Karpas-422 (cell line): ENCODE measurements around the gene SUGCT. TPM values are rescaled to one million over a fixed set of nuclear protein-coding genes. Genes with fewer than 3 reads are reported as not detected.

Experiments used
- DNase-seq: peaks from one replicate; pipeline ENCODE4 v3.0.0-alpha.2; 2015
- H2AFZ ChIP-seq: fragments of 200-600 bp; sonication (generic); 2 replicates; pipeline ENCODE4 v1.6.1; 2014; ENCODE audit warnings: antibody characterized with exemption, low read length, mixed read lengths
- H3K27ac ChIP-seq: fragments of 200-600 bp; sonication (generic); 2 replicates; pipeline ENCODE4 v1.5.1; 2014; ENCODE audit warnings: mild to moderate bottlenecking, low read length, moderate library complexity
- H3K27me3 ChIP-seq: fragments of 200-600 bp; sonication (generic); 2 replicates; pipeline ENCODE4 v1.6.1; 2014; ENCODE audit warnings: low read length, mixed read lengths
- H3K36me3 ChIP-seq: fragments of 200-600 bp; sonication (generic); 2 replicates; pipeline ENCODE4 v1.6.1; 2014; ENCODE audit warnings: low read length, mixed read lengths; ENCODE audit not compliant: insufficient read depth
- H3K4me1 ChIP-seq: fragments of 200-600 bp; sonication (generic); 2 replicates; pipeline ENCODE4 v1.6.1; 2014; ENCODE audit warnings: mild to moderate bottlenecking, low read length, mixed read lengths
- H3K4me2 ChIP-seq: fragments of 200-600 bp; sonication (generic); 2 replicates; pipeline ENCODE4 v1.6.1; 2014; ENCODE audit warnings: low read length, low read depth, mild to moderate bottlenecking; ENCODE audit not compliant: poor library complexity, severe bottlenecking
- H3K4me3 ChIP-seq: fragments of 200-600 bp; sonication (generic); 2 replicates; pipeline ENCODE4 v1.5.1; 2014; ENCODE audit warnings: mild to moderate bottlenecking, antibody characterized with exemption, low read length, mixed read lengths
- H3K79me2 ChIP-seq: fragments of 200-600 bp; sonication (generic); 2 replicates; pipeline ENCODE4 v1.6.1; 2014; ENCODE audit warnings: mild to moderate bottlenecking, low read length, mixed read lengths
- H3K9ac ChIP-seq: fragments of 200-600 bp; sonication (generic); 2 replicates; pipeline ENCODE4 v1.6.0; 2014; ENCODE audit warnings: low read length
- H3K9me2 ChIP-seq: fragments of 200-600 bp; sonication (generic), shearing (Covaris generic); replicated peaks from 2 replicates; pipeline ENCODE4 v1.6.0; 2014; ENCODE audit warnings: mild to moderate bottlenecking, low read length, moderate library complexity; ENCODE audit not compliant: insufficient read depth
- H3K9me3 ChIP-seq: fragments of 300-700, 200-600 bp; sonication (generic); 2 replicates; pipeline ENCODE4 v1.6.1; 2014; ENCODE audit warnings: low read length, mixed read lengths
- H4K20me1 ChIP-seq: fragments of 200-600 bp; sonication (generic); 2 replicates; pipeline ENCODE4 v1.6.1; 2014; ENCODE audit warnings: mild to moderate bottlenecking, antibody characterized with exemption, low read length, low read depth; ENCODE audit not compliant: insufficient read depth
- total RNA-seq: library from RNA; depleted of rRNA; stranded (reverse); fragments of >200 nt; shearing (Covaris generic); gene quantifications from 2 replicates; pipeline ENCODE4 v1.2.3, GENCODE V29; 2014; ENCODE audit warnings: low replicate concordance

Gene SUGCT
- total RNA-seq, 1 experiment from 2014 or later = 0.48 TPM

- no peaks in the 10 kb centered on the region for H3K27me3 ChIP-seq
- no peak overlapping the region for H3K4me2 ChIP-seq
- no peak overlapping the region for H3K27ac ChIP-seq
- no peaks in the 10 kb centered on the region for H3K9me3 ChIP-seq
- DNase-seq = no peak
- no peaks in the 10 kb centered on the region for H3K79me2 ChIP-seq
- H4K20me1 ChIP-seq = no peaks in the 10 kb centered on the region
- no peaks in the 10 kb centered on the region for H3K36me3 ChIP-seq
- no peak overlapping the region for H3K4me3 ChIP-seq
- no peaks in the 10 kb centered on the region for H3K4me1 ChIP-seq
- H3K9me2 ChIP-seq = no peaks in the 10 kb centered on the region
- H3K9ac ChIP-seq = no peak overlapping the region
- no peak overlapping the region for H2AFZ ChIP-seq
Measured at GRCh38 chr7:40551685-40552576, 417.1 kb downstream of the SUGCT start.

- H3K27ac ChIP-seq = no peak overlapping the region
- no peaks in the 10 kb centered on the region for H3K9me2 ChIP-seq
- H3K9me3 ChIP-seq = no peaks in the 10 kb centered on the region
- H3K79me2 ChIP-seq = no peaks in the 10 kb centered on the region
- no peak for DNase-seq
- no peak overlapping the region for H2AFZ ChIP-seq
- no peaks in the 10 kb centered on the region for H3K4me1 ChIP-seq
- no peaks in the 10 kb centered on the region for H3K36me3 ChIP-seq
- H4K20me1 ChIP-seq = no peaks in the 10 kb centered on the region
- no peak overlapping the region for H3K4me3 ChIP-seq
- H3K4me2 ChIP-seq = no peak overlapping the region
- no peak overlapping the region for H3K9ac ChIP-seq
- no peaks in the 10 kb centered on the region for H3K27me3 ChIP-seq
Measured at GRCh38 chr7:40560672-40561071, 425.9 kb downstream of the SUGCT start.

GRCh38 chr7:40566879-40567278, 432.1 kb downstream of the SUGCT start:
- Histone ChIP-seq H3K79me2 (no peaks in the 10 kb centered on the region), H3K27ac (no peak overlapping the region), H4K20me1 (no peaks in the 10 kb centered on the region), H3K4me1 (no peaks in the 10 kb centered on the region), H3K9me3 (no peaks in the 10 kb centered on the region), H3K4me3 (no peak overlapping the region), H2AFZ (no peak overlapping the region), H3K36me3 (no peaks in the 10 kb centered on the region), H3K4me2 (no peak overlapping the region), H3K9me2 (no peaks in the 10 kb centered on the region), H3K27me3 (no peaks in the 10 kb centered on the region), H3K9ac (no peak overlapping the region)
- DNase-seq = no peak

GRCh38 chr7:40569326-40569725, 434.5 kb downstream of the SUGCT start:
- Histone ChIP-seq H3K27ac (no peak overlapping the region), H2AFZ (no peak overlapping the region), H3K4me2 (no peak overlapping the region), H4K20me1 (no peaks in the 10 kb centered on the region), H3K79me2 (no peaks in the 10 kb centered on the region), H3K4me1 (no peaks in the 10 kb centered on the region), H3K4me3 (no peak overlapping the region), H3K36me3 (no peaks in the 10 kb centered on the region), H3K27me3 (no peaks in the 10 kb centered on the region), H3K9ac (no peak overlapping the region), H3K9me2 (no peaks in the 10 kb centered on the region), H3K9me3 (no peaks in the 10 kb centered on the region)
- DNase-seq = no peak

- H3K4me3 ChIP-seq = no peak overlapping the region
- H3K36me3 ChIP-seq = no peaks in the 10 kb centered on the region
- no peaks in the 10 kb centered on the region for H3K9me3 ChIP-seq
- no peaks in the 10 kb centered on the region for H3K4me1 ChIP-seq
- no peaks in the 10 kb centered on the region for H3K79me2 ChIP-seq
- DNase-seq = no peak
- H3K4me2 ChIP-seq = no peak overlapping the region
- no peak overlapping the region for H3K27ac ChIP-seq
- H2AFZ ChIP-seq = no peak overlapping the region
- H3K27me3 ChIP-seq = no peaks in the 10 kb centered on the region
- no peaks in the 10 kb centered on the region for H3K9me2 ChIP-seq
- H4K20me1 ChIP-seq = no peaks in the 10 kb centered on the region
- H3K9ac ChIP-seq = no peak overlapping the region
Measured at GRCh38 chr7:40570223-40570622, 435.4 kb downstream of the SUGCT start.

- DNase-seq = no peak
- H3K4me3 ChIP-seq = no peak overlapping the region
- no peaks in the 10 kb centered on the region for H3K4me1 ChIP-seq
- H3K27ac ChIP-seq = no peak overlapping the region
- no peaks in the 10 kb centered on the region for H3K9me2 ChIP-seq
- no peaks in the 10 kb centered on the region for H3K27me3 ChIP-seq
- H2AFZ ChIP-seq = no peak overlapping the region
- no peak overlapping the region for H3K4me2 ChIP-seq
- no peaks in the 10 kb centered on the region for H3K9me3 ChIP-seq
- no peak overlapping the region for H3K9ac ChIP-seq
- no peaks in the 10 kb centered on the region for H3K79me2 ChIP-seq
- H4K20me1 ChIP-seq = no peaks in the 10 kb centered on the region
- no peaks in the 10 kb centered on the region for H3K36me3 ChIP-seq
Measured at GRCh38 chr7:40571796-40572195, 437.0 kb downstream of the SUGCT start.

- Histone ChIP-seq H3K4me3 (no peak overlapping the region), H4K20me1 (no peaks in the 10 kb centered on the region), H2AFZ (no peak overlapping the region), H3K9me2 (no peaks in the 10 kb centered on the region), H3K9ac (no peak overlapping the region), H3K27me3 (no peaks in the 10 kb centered on the region), H3K4me2 (no peak overlapping the region), H3K4me1 (no peaks in the 10 kb centered on the region), H3K79me2 (no peaks in the 10 kb centered on the region), H3K27ac (no peak overlapping the region), H3K9me3 (no peaks in the 10 kb centered on the region), H3K36me3 (no peaks in the 10 kb centered on the region)
- no peak for DNase-seq
Measured at GRCh38 chr7:40572810-40573465, 438.1 kb downstream of the SUGCT start.

- H3K27ac ChIP-seq = no peak overlapping the region
Measured at GRCh38 chr7:40579401-40579800, 444.6 kb downstream of the SUGCT start.

More at GRCh38 chr7:40579401-40579800, 444.6 kb downstream of the SUGCT start:
- H3K9me2 ChIP-seq = no peaks in the 10 kb centered on the region
- no peak overlapping the region for H2AFZ ChIP-seq
- no peaks in the 10 kb centered on the region for H3K9me3 ChIP-seq
- DNase-seq = no peak
- no peak overlapping the region for H3K4me3 ChIP-seq
- H3K79me2 ChIP-seq = no peaks in the 10 kb centered on the region
- no peaks in the 10 kb centered on the region for H3K27me3 ChIP-seq
- no peak overlapping the region for H3K4me2 ChIP-seq
- H3K4me1 ChIP-seq = no peaks in the 10 kb centered on the region
- H3K36me3 ChIP-seq = no peaks in the 10 kb centered on the region
- H3K9ac ChIP-seq = no peak overlapping the region
- no peaks in the 10 kb centered on the region for H4K20me1 ChIP-seq
